Ovary (tissue), 9 donors: ENCODE data around the gene FGD4. TPM values are rescaled to one million over a fixed set of nuclear protein-coding genes. Genes with fewer than 3 reads are reported as not detected.

Source experiments
- DNase-seq, 5 donors: peaks; one replicate each; pipeline ENCODE4 v3.0.0-alpha.2; 2019 to 2020
- H3K27ac ChIP-seq, 2 donors: fragments of 200-600 bp; one replicate each; pipeline versions ENCODE4 v1.5.1 to v1.8.0; 2019 to 2022
- H3K27me3 ChIP-seq: fragments of 200-600 bp; one replicate; pipeline ENCODE4 v1.8.0; 2022
- H3K36me3 ChIP-seq: fragments of 200-600 bp; sonication (generic); one replicate; pipeline ENCODE4 v1.5.1; 2019
- H3K4me1 ChIP-seq: one replicate; pipeline ENCODE4 v1.8.1; 2013; ENCODE audit warnings: mild to moderate bottlenecking, moderate library complexity; ENCODE audit not compliant: insufficient read depth
- H3K4me3 ChIP-seq: fragments of 200-600 bp; sonication (generic); one replicate; pipeline ENCODE4 v1.5.1; 2017
- H3K9me3 ChIP-seq, 2 donors: fragments of 200-600 bp in 1 of 2; sonication (generic) in 1 of 2; one replicate each; pipeline versions ENCODE4 v1.5.1 to v1.8.1; 2013 to 2019; ENCODE audit warnings: mild to moderate bottlenecking in 1 of 2, moderate library complexity in 1 of 2
- CTCF ChIP-seq, 3 donors: fragments of 450-650 bp in 2 of 3; fragments of 200-600 bp in 1 of 3; IDR thresholded peaks; one replicate each; pipeline versions ENCODE4 v1.5.1 to v1.8.0; 2016 to 2022; ENCODE audit warnings: antibody characterized with exemption in 3 of 3, mild to moderate bottlenecking in 1 of 3
- EP300 ChIP-seq: sonication (generic); formaldehyde crosslinking; IDR thresholded peaks from one replicate; pipeline ENCODE4 v1.6.1; 2017; ENCODE audit warnings: antibody characterized with exemption
- POLR2A ChIP-seq: fragments of 450-650 bp; IDR thresholded peaks from one replicate; pipeline ENCODE4 v1.6.1; 2017; ENCODE audit warnings: antibody characterized with exemption, mild to moderate bottlenecking, moderate library complexity
- WGBS, 3 donors: extraction: QIAGEN DNeasy Blood & Tissue Kit in 1 of 3; methylation state at CpG; one replicate each; pipeline versions ENCODE4 v1.1.5 to v1.1.7; 2013 to 2017; 5-methylcytosine and 5-hydroxymethylcytosine counted together
- intact Hi-C, 4 donors: fragments of 100-400 bp; cut with DNase I; formaldehyde crosslinking; loops; one replicate each; pipeline versions ENCODE4 v1.11.0 to v1.15.1; 2022 to 2023
- polyA plus RNA-seq, 2 donors: library from polyadenylated mRNA; stranded (reverse); fragments of 200-250 nt in 1 of 2; fragments of 350-450 nt in 1 of 2; fragmentation: Illumina TruSeq in 1 of 2; extraction: RNeasy Lipid Tissue Mini Kit (QIAGEN cat#74804) in 1 of 2; gene quantifications; one replicate each; pipeline ENCODE4 v1.2.3, GENCODE V29; 2013 to 2014
- total RNA-seq, 7 donors: library from RNA; depleted of rRNA in 2 of 7; stranded (reverse); fragments of >200 nt in 2 of 7; fragmentation: NEBNext Ultra II Directional in 3 of 7; extraction: Animal tissue kit (Norgen Biotek cat#: 25700) in 3 of 7; gene quantifications; one replicate each; pipeline versions ENCODE4 v1.1.0 to v1.2.4, GENCODE V29; 2016 to 2023
- donor health status: DM: no; HTN: no; CAD: no; lungs with moderate emphysema.
- donor health status: DM: no; HTN: no; CAD: no.
- donor health status: Bipolar disorder and iron deficiency.
- donor health status: DM: yes; HTN: yes; CAD: no.
- donor health status: DM: no; HTN: no; CAD: no.
- donor health status: DM: yes; HTN: yes; CAD: no.

The FGD4 gene
- total and polyA plus RNA-seq, 9 donors, result 14.6 to 85.0 (median 51.6) TPM

- DNase-seq, result no peak
- intact Hi-C loops, result no loop called here
- Histone ChIP-seq H3K36me3 (no peaks in the 10 kb centered on the region), H3K4me1 (peaks cover 47% of the 10 kb centered on the region), H3K9me3 (no peaks in the 10 kb centered on the region), H3K27ac (peak overlapping the region in 1 of 2 donors; percentile 54), H3K27me3 (no peaks in the 10 kb centered on the region), H3K4me3 (no peak overlapping the region)
- TF ChIP-seq EP300, result no peak
- TF ChIP-seq CTCF (IDR thresholded peaks at IDR 0.05), result no peak
- TF ChIP-seq POLR2A, result no peak
- 40 to 63% (median 61%) methylated on average over 2 of the region's 2 CpGs for WGBS, 3 donors
These were observed 146.9 kb downstream of the FGD4 start for GRCh38 chr12:32546272-32546671.

GRCh38 chr12:32548691-32549281, 149.4 kb downstream of the FGD4 start:
- Histone ChIP-seq H3K4me1 (peaks cover 42% of the 10 kb centered on the region), H3K27me3 (no peaks in the 10 kb centered on the region), H3K27ac (peak overlapping the region in 1 of 2 donors; percentile 77), H3K4me3 (no peak overlapping the region), H3K9me3 (no peaks in the 10 kb centered on the region), H3K36me3 (no peaks in the 10 kb centered on the region)
- intact Hi-C loops, result no loop called here
- TF ChIP-seq CTCF (IDR thresholded peaks at IDR 0.05) (no peak), EP300 (no peak), POLR2A (no peak)
- DNase-seq, result peak; percentile 59 to 84 (median 74)
- 1 to 5% (median 3%) methylated on average over 6 of the region's 6 CpGs for WGBS, 3 donors

GRCh38 chr12:32549675-32550079, 150.3 kb downstream of the FGD4 start:
- Histone ChIP-seq H3K4me1 (peaks cover 38% of the 10 kb centered on the region), H3K27ac (peak overlapping the region; percentile 10 to 77), H3K36me3 (no peaks in the 10 kb centered on the region), H3K4me3 (no peak overlapping the region), H3K9me3 (no peaks in the 10 kb centered on the region), H3K27me3 (no peaks in the 10 kb centered on the region)
- TF ChIP-seq POLR2A (no peak), CTCF (IDR thresholded peaks at IDR 0.05) (no peak), EP300 (no peak)
- WGBS, 3 donors, result 8 to 26% (median 14%) methylated on average over 8 of the region's 8 CpGs
- intact Hi-C loops, result no loop called here
- DNase-seq, result peak in 1 of 5 donors; percentile 42

DNA sequence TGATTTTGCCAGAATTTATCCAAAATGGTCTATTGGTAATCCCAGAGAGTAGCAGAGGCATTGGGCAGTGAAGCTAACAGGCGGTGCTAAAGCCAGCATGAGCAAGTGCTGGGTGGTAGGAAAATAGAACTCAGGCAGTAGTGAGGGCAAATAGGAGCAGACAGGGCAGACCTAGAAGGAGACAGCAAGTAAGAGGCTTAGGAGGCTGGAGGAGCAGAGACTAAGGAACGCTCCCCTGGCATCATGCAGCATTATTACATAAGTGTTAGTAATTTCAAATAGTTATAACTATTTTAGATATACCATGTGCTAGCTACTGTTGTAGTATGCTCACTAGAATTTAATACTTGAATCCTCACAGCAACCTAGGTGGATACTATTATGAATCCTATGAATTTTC, 151.7 kb downstream of the FGD4 start:
- no peak overlapping the region for H3K27ac ChIP-seq
- intact Hi-C loops, result no loop called here
- no peaks in the 10 kb centered on the region for H3K36me3 ChIP-seq
- WGBS, 3 donors, result 74 to 98% (median 94%) methylated on average over 2 of the region's 2 CpGs
- no peak overlapping the region for H3K4me3 ChIP-seq
- peaks cover 30% of the 10 kb centered on the region for H3K4me1 ChIP-seq
- H3K9me3 ChIP-seq, result no peaks in the 10 kb centered on the region
- TF ChIP-seq CTCF (IDR thresholded peaks at IDR 0.05) (no peak), POLR2A (no peak), EP300 (no peak)
- H3K27me3 ChIP-seq, result no peaks in the 10 kb centered on the region
- no peak for DNase-seq
